Ovary (tissue), 9 donors: Measurements from ENCODE around the gene TXNRD3. TPM values are rescaled to one million over a fixed set of nuclear protein-coding genes. Genes with fewer than 3 reads are reported as not detected.
"Not testable (repeated sequence)": the region's sequence is repeated elsewhere in the genome, so short reads cannot be mapped to it uniquely, and the experiment has no call there.

Source experiments
- DNase-seq, 5 donors: peaks; one replicate each; pipeline ENCODE4 v3.0.0-alpha.2; 2019 to 2020
- H3K27ac ChIP-seq, 2 donors: fragments of 200-600 bp; one replicate each; pipeline versions ENCODE4 v1.5.1 to v1.8.0; 2019 to 2022
- H3K27me3 ChIP-seq: fragments of 200-600 bp; one replicate; pipeline ENCODE4 v1.8.0; 2022
- H3K36me3 ChIP-seq: fragments of 200-600 bp; sonication (generic); one replicate; pipeline ENCODE4 v1.5.1; 2019
- H3K4me1 ChIP-seq: one replicate; pipeline ENCODE4 v1.8.1; 2013; ENCODE audit warnings: mild to moderate bottlenecking, moderate library complexity; ENCODE audit not compliant: insufficient read depth
- H3K4me3 ChIP-seq: fragments of 200-600 bp; sonication (generic); one replicate; pipeline ENCODE4 v1.5.1; 2017
- H3K9me3 ChIP-seq, 2 donors: fragments of 200-600 bp in 1 of 2; sonication (generic) in 1 of 2; one replicate each; pipeline versions ENCODE4 v1.5.1 to v1.8.1; 2013 to 2019; ENCODE audit warnings: mild to moderate bottlenecking in 1 of 2, moderate library complexity in 1 of 2
- CTCF ChIP-seq, 3 donors: fragments of 450-650 bp in 2 of 3; fragments of 200-600 bp in 1 of 3; IDR thresholded peaks; one replicate each; pipeline versions ENCODE4 v1.5.1 to v1.8.0; 2016 to 2022; ENCODE audit warnings: antibody characterized with exemption in 3 of 3, mild to moderate bottlenecking in 1 of 3
- EP300 ChIP-seq: sonication (generic); formaldehyde crosslinking; IDR thresholded peaks from one replicate; pipeline ENCODE4 v1.6.1; 2017; ENCODE audit warnings: antibody characterized with exemption
- POLR2A ChIP-seq: fragments of 450-650 bp; IDR thresholded peaks from one replicate; pipeline ENCODE4 v1.6.1; 2017; ENCODE audit warnings: antibody characterized with exemption, mild to moderate bottlenecking, moderate library complexity
- WGBS, 3 donors: extraction: QIAGEN DNeasy Blood & Tissue Kit in 1 of 3; methylation state at CpG; one replicate each; pipeline versions ENCODE4 v1.1.5 to v1.1.7; 2013 to 2017; 5-methylcytosine and 5-hydroxymethylcytosine counted together
- intact Hi-C, 4 donors: fragments of 100-400 bp; cut with DNase I; formaldehyde crosslinking; loops; one replicate each; pipeline versions ENCODE4 v1.11.0 to v1.15.1; 2022 to 2023
- polyA plus RNA-seq, 2 donors: library from polyadenylated mRNA; stranded (reverse); fragments of 200-250 nt in 1 of 2; fragments of 350-450 nt in 1 of 2; fragmentation: Illumina TruSeq in 1 of 2; extraction: RNeasy Lipid Tissue Mini Kit (QIAGEN cat#74804) in 1 of 2; gene quantifications; one replicate each; pipeline ENCODE4 v1.2.3, GENCODE V29; 2013 to 2014
- total RNA-seq, 7 donors: library from RNA; depleted of rRNA in 2 of 7; stranded (reverse); fragments of >200 nt in 2 of 7; fragmentation: NEBNext Ultra II Directional in 3 of 7; extraction: Animal tissue kit (Norgen Biotek cat#: 25700) in 3 of 7; gene quantifications; one replicate each; pipeline versions ENCODE4 v1.1.0 to v1.2.4, GENCODE V29; 2016 to 2023
- donor health status: DM: no; HTN: no; CAD: no; lungs with moderate emphysema.
- donor health status: DM: no; HTN: no; CAD: no.
- donor health status: Bipolar disorder and iron deficiency.
- donor health status: DM: yes; HTN: yes; CAD: no.
- donor health status: DM: no; HTN: no; CAD: no.
- donor health status: DM: yes; HTN: yes; CAD: no.

Gene TXNRD3
- total and polyA plus RNA-seq, 9 donors = 10.1 to 25.3 (median 19.6) TPM

GRCh38 chr3:126644615-126645014, 10.3 kb downstream of the TXNRD3 start:
- Histone ChIP-seq H3K4me3 (no peak overlapping the region), H3K27ac (no peak overlapping the region), H3K9me3 (no peaks in the 10 kb centered on the region), H3K4me1 (no peaks in the 10 kb centered on the region), H3K27me3 (no peaks in the 10 kb centered on the region), H3K36me3 (no peaks in the 10 kb centered on the region)
- 80 to 89% (median 85%) methylated on average over 2 of the region's 2 CpGs for WGBS, 3 donors
- no peak for DNase-seq
- TF ChIP-seq EP300 (no peak), POLR2A (no peak), CTCF (IDR thresholded peaks at IDR 0.05) (no peak)
- intact Hi-C loops = no loop called here

- H3K9me3 ChIP-seq = no peaks in the 10 kb centered on the region
- H3K4me3 ChIP-seq = no peak overlapping the region
- no peak for DNase-seq
- H3K36me3 ChIP-seq = no peaks in the 10 kb centered on the region
- WGBS, 3 donors = 74 to 86% (median 82%) methylated on average over 1 of the region's 1 CpG
- intact Hi-C loops = no loop called here
- no peak overlapping the region for H3K27ac ChIP-seq
- H3K27me3 ChIP-seq = no peaks in the 10 kb centered on the region
- TF ChIP-seq POLR2A (no peak), CTCF (IDR thresholded peaks at IDR 0.05) (no peak), EP300 (no peak)
- H3K4me1 ChIP-seq = no peaks in the 10 kb centered on the region
Measured at GRCh38 chr3:126638790-126639189, 16.1 kb downstream of the TXNRD3 start.

- intact Hi-C loops = no loop called here
- TF ChIP-seq EP300 (no peak), POLR2A (no peak), CTCF (IDR thresholded peaks at IDR 0.05) (no peak)
- Histone ChIP-seq H3K4me3 (no peak overlapping the region), H3K36me3 (no peaks in the 10 kb centered on the region), H3K27ac (no peak overlapping the region), H3K9me3 (no peaks in the 10 kb centered on the region), H3K4me1 (no peaks in the 10 kb centered on the region), H3K27me3 (no peaks in the 10 kb centered on the region)
- DNase-seq = no peak
- WGBS, 3 donors = 92 to 97% (median 96%) methylated on average over 2 of the region's 2 CpGs
Measured at GRCh38 chr3:126636436-126636835, 18.5 kb downstream of the TXNRD3 start.

- intact Hi-C loops = no loop called here
- Histone ChIP-seq H3K4me1 (no peaks in the 10 kb centered on the region), H3K4me3 (no peak overlapping the region), H3K27ac (no peak overlapping the region), H3K9me3 (no peaks in the 10 kb centered on the region), H3K36me3 (no peaks in the 10 kb centered on the region), H3K27me3 (no peaks in the 10 kb centered on the region)
- no peak for TF ChIP-seq POLR2A
- no peak for TF ChIP-seq EP300
- no peak for TF ChIP-seq CTCF (IDR thresholded peaks at IDR 0.05)
- 84 to 91% (median 90%) methylated on average over 5 of the region's 5 CpGs for WGBS, 3 donors
- no peak for DNase-seq
Measured at GRCh38 chr3:126634803-126635202, 20.1 kb downstream of the TXNRD3 start.

GRCh38 chr3:126630020-126630419, 24.9 kb downstream of the TXNRD3 start:
- Histone ChIP-seq H3K27ac (no peak overlapping the region), H3K9me3 (no peaks in the 10 kb centered on the region), H3K4me3 (no peak overlapping the region), H3K4me1 (no peaks in the 10 kb centered on the region), H3K27me3 (no peaks in the 10 kb centered on the region), H3K36me3 (no peaks in the 10 kb centered on the region)
- intact Hi-C loops = no loop called here
- WGBS, 3 donors = 94 to 97% (median 97%) methylated on average over 2 of the region's 2 CpGs
- DNase-seq = no peak
- TF ChIP-seq POLR2A = no peak
- no peak for TF ChIP-seq CTCF (IDR thresholded peaks at IDR 0.05)
- TF ChIP-seq EP300 = no peak

GRCh38 chr3:126625735-126626134, 29.2 kb downstream of the TXNRD3 start:
- H3K4me3 ChIP-seq, intact Hi-C loops, H3K9me3 ChIP-seq, H3K4me1 ChIP-seq, H3K27me3 ChIP-seq, H3K36me3 ChIP-seq, DNase-seq, H3K27ac ChIP-seq: not testable (repeated sequence)
- WGBS, 3 donors = 88 to 97% (median 95%) methylated on average over 3 of the region's 3 CpGs
